GM12892 (cell line): ENCODE results near the gene TRPM3.
"Not testable (repeated sequence)": the region's sequence is repeated elsewhere in the genome, so short reads cannot be mapped to it uniquely, and the experiment has no call there.

Experiments
- DNase-seq: peaks from one replicate; pipeline ENCODE4 v3.0.0; 2011; ENCODE audit not compliant: insufficient read length
- FAIRE-seq: peaks from 2 replicates; lab custom pipeline; 2011; peaks lifted over from hg19 to GRCh38; lab: Jason Lieb, UNC
- POLR2A ChIP-seq: IDR thresholded peaks from 2 replicates; pipeline ENCODE4 v1.6.1; 2011; ENCODE audit warnings: low read depth, low read length, control low read depth
- POLR2AphosphoS5 ChIP-seq: IDR thresholded peaks from 2 replicates; pipeline ENCODE4 v1.6.1; 2011; ENCODE audit warnings: low read depth, low read length, control low read depth
- TAF1 ChIP-seq: IDR thresholded peaks from 2 replicates; pipeline ENCODE4 v1.6.1; 2011; ENCODE audit warnings: low read depth, mild to moderate bottlenecking, control low read depth, low read length, borderline replicate concordance

The TRPM3 gene

DNA sequence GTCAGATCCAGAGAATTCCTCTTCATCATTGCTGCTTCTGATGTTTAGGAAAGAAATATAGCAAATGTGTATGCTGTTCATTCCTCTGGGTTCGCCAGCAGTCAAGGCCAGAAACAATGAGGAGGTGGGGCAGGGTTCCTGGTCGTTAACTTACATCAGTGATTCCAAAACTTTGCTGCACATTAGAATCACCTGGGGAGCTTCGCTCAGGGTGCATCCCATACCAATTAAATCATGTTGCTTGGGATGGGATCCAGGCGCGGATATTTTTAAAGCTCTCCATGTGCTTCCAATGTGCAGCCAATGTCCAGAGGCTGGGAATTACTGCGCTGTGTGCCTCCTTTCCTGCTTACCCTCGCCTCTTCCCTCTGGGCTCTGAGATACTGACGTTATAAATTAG, 479.1 kb downstream of the TRPM3 start:
- DNase-seq (no peak), FAIRE-seq (no peak)

DNA sequence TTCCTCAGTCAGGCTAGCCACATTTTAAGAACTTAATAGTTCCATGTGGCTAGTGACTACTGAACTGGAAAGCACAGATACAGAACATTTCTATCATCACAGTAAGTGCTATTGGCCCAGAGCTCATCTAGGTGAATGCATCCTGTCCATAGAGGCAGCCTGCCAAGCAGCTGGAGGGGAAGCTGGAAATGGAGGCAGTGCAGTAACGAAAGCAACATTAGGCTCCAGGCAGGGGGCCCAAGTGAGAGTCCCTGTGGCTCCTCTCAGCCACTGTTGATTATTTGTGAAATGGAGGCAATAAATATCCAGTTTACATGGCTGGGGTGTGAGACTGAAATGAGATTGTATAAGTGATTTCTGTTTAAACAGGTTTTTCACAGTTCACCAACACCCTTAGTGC, 479.8 kb downstream of the TRPM3 start:
- TF ChIP-seq POLR2AphosphoS5 (no peak), TAF1 (no peak), POLR2A (no peak)
- DNase-seq (no peak), FAIRE-seq (no peak)

More for the DNA sequence above, 479.1 kb downstream of the TRPM3 start:
- TF ChIP-seq TAF1, result no peak
- TF ChIP-seq POLR2AphosphoS5, result no peak
- TF ChIP-seq POLR2A, result no peak

DNA sequence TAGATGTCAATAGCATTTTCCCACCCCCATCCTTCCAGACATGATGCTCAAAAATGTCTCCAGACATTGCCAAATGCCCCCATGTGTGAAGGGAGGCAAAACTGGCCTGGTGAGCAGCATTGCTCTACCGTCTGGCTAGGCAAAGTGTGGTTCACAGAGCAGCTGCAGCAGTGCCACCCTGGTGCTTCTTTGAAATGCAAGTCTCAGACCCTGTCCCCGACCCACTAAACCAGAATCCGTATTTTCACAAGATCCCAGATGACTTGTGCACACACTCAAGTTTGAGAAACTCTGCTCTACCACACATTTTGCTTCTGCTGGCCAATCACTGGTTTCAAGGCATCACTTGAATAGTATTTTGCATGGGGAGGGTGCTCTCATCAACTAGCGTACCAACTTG, 480.4 kb downstream of the TRPM3 start:
- TF ChIP-seq POLR2A, result no peak
- no peak for TF ChIP-seq POLR2AphosphoS5
- no peak for TF ChIP-seq TAF1
- FAIRE-seq, result no peak
- DNase-seq, result no peak

DNA sequence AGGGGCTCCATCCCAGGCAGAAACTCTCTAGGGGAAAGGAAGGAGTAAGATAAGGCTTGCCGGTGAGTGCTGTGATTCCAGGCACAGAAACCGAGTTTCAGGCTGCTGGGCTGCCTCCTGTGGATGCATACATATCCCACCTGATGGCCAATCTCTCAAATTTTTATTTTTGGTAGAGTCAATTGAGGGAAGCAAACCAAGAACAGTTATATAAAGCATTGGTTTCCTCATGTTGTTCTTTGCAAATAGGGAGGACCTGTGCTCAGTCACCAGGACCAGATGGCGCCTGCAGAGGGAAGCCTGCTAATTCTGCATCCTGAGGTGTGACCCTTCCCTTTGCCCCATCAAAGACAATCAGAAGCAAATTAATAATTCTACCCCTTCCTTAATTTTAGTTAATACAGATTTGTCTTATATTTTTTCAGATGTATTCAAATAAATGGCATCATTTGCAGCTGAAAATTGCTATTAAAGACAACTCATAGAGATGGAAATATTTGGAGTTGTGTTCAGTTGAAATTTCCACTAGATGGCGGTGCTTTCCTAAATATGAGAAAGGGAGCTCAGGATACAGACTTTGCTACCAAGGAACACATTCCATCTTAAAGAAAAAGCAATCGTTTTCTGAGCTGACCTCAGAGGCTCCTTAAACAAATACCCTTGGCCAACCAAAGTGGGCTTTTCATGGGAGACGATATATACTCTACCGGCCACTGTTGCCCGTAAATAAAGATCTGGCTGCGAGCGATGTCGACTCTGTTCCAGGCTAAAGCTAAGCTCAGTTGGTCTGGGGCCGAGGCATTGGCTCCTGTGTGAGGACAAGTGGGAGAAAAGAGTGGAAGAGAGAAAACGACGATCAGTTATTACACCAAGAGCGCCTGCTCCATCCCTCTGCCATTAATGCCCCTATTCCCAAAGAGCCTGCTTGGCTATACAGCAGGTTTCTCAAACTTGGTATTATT, 481.3 kb downstream of the TRPM3 start:
- no peak for TF ChIP-seq TAF1
- no peak for TF ChIP-seq POLR2AphosphoS5
- TF ChIP-seq POLR2A, result no peak
- DNase-seq (no peak), FAIRE-seq (no peak)

DNA sequence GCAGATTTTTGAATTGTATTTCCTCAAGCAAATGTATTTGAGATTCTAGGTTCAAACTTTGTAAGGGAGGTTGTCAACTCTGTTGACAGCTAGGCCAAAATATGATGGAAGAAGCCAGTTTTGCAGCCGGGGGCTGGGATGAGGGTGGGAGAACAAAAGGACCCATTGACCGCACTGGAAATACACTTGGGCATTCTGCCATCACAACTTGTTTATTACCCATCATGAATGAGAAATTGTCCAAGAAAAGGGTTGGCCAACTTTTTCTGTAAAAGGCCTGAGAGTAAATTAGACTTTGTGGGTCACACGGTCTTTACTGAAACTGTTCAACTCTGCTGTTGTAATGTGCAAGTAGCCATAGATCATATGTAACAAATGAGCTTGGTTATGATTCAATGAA, 485.6 kb downstream of the TRPM3 start:
- TF ChIP-seq TAF1 (no peak), POLR2AphosphoS5 (no peak), POLR2A (no peak)
- DNase-seq (no peak), FAIRE-seq (no peak)

DNA sequence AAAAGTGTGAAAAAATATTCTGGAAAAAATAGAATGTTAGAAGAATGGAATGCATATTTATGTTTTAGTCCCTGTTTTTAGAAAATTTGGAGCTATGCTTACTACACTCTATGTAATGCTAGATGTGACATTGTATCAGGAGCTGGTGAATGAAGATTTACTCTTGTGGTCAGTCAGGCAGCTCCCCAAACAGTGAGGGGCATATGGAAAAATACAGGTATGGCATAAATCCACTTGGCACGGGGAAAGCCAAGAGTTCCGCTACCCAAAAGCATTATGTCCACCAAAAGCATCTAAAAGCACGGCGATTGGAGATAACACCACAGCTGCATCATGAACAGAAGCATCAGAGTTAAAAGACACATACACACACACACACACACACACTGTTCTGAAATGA, 486.7 kb downstream of the TRPM3 start:
- TF ChIP-seq POLR2AphosphoS5 (no peak), TAF1 (no peak), POLR2A (no peak)
- FAIRE-seq (peak; percentile 27), DNase-seq (no peak)

DNA sequence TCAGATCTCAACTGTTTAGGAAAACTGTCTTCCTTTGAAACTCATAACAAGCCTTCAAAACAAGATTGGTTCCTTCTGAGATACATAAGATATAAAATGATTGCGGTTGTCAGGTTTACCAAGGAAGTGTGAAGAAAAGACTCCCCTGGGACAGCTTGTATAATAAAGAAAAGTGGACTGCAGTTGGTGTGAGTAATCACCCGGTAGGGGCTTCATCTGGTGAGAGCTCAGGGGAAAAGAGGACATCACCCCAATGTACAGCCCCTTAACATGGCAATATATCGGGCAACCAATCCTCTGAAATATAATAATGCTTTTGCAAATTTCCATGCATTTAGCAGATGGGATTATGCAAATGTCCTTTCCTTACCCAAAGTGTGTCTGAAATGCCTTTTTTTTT, 490.4 kb downstream of the TRPM3 start:
- TF ChIP-seq POLR2A, result no peak
- no peak for TF ChIP-seq TAF1
- no peak for TF ChIP-seq POLR2AphosphoS5
- DNase-seq, result no peak
- no peak for FAIRE-seq

DNA sequence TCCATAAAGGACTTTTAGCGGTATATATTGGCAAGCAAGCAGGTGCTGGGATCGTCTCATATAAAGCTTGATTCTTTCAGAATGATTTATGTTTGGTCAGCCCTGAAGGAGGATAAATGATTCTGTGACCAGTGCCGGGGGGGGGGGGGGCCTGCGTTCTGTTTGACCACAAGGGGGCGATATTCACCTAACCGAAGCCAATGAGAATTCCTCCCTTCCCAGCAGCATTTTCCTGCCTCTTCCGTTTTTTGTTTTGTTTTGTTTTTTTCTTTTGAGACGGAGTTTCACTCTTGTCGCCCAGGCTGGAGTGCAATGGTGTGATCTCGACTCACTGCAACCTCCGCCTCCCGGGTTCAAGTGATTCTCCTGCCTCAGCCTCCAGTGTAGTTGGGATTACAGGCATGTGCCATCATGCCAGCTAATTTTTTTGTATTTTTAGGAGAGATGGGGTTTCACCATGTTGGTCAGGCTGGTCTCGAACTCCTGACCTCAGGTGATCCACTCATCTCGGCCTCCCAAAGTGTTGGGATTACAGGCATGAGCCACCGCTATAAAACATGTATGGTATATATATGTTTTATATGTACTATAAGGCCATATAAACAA, 492.2 kb downstream of the TRPM3 start:
- not testable (repeated sequence) for DNase-seq

DNA sequence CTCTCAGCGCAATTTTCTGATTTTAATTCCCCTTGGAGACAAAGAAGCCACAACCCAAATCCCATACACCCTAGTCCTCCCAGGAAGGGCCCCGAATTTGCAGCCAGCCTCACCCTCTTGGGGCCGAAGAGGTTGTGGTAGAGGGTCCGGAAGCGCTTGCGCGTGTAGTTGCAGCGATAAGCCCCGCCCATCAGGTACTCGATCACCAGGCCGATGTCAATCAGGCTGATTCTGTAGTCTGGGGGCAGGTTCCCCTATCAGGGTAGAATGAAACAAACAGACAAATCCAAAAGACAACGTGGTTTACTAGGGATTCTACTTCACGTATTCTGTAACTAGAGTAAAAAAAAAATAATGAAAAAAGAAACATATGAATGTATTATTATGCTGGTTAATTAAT, 496.3 kb downstream of the TRPM3 start:
- no peak for TF ChIP-seq POLR2A
- no peak for TF ChIP-seq POLR2AphosphoS5
- no peak for TF ChIP-seq TAF1
- FAIRE-seq (no peak), DNase-seq (no peak)

More for the DNA sequence above, 492.2 kb downstream of the TRPM3 start:
- FAIRE-seq, result not testable (repeated sequence)

DNA sequence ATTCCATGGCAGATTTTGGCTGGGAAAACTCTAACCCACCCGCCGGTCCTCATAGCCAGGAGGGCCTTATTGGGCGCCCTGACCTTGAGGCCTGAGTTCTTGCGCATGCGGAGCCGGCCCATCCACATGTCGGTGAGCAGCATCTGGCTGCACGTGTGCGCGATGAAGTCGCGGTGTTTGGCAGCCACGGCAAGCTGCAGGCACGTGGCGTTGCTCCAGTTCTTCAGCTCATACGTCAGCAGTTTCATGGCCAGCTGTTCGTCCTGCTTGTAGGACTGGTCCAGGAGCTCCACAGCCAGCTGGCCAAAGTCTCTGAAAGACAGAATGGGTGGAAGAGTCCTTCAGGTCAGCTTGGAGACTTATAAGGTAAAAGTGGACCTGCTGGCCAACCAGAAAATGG, 502.6 kb downstream of the TRPM3 start:
- FAIRE-seq, result no peak
- TF ChIP-seq POLR2AphosphoS5 (no peak), POLR2A (no peak), TAF1 (no peak)
- no peak for DNase-seq

DNA sequence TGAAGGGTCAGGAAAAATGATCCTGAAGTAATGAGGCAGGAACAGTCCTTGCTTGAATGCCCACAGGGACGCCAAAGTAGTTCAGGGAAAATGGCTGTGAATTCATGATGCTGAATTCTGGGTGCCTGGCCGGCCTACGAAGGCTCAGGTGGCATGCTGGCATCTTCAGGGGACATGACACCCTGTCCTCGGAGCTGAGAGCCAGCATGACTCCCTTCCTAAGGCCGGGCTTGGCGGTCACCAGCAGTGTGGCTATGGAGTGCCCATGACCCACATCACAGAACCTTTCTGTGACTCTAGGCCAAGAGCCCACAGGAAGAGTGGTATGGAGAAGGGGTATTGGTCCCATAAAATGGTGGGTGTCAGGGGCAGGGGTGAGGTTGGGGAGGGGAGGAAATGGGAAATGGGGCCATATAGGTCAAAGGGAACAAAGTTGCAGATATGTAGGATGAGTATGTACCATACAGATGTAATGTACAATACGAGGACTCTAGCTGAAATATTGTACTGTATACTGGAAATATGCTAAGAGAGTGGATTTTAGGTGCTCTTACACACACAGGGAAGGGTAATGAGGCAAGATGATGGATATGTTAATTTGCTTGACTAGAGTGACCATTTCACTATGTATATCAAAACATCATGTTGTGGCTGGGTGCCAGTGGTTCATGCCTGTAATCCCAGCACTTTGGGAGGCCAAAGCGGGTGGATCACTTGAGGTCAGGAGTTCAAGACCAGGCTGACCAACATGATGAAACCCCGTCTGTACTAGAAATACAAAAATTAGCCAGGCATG, 504.2 kb downstream of the TRPM3 start:
- no peak for TF ChIP-seq POLR2A
- DNase-seq, result no peak
- no peak for FAIRE-seq
